ENCODE measurements around the gene TMEM178B. TPM values are rescaled to one million over a fixed set of nuclear protein-coding genes. Genes with fewer than 3 reads are reported as not detected.
"Not testable (repeated sequence)": the region's sequence is repeated elsewhere in the genome, so short reads cannot be mapped to it uniquely, and the experiment has no call there.

The TMEM178B gene
- total and polyA plus RNA-seq, 12 donors: 0.24 to 4.9 (median 2.1) TPM

GRCh38 chr7:141189231-141189630, 115.4 kb downstream of the TMEM178B start:
- WGBS, 4 donors: 77 to 93% (median 87%) methylated on average over 4 of the region's 4 CpGs
- intact Hi-C loops (cut with DNase I): no loop called here

DNA sequence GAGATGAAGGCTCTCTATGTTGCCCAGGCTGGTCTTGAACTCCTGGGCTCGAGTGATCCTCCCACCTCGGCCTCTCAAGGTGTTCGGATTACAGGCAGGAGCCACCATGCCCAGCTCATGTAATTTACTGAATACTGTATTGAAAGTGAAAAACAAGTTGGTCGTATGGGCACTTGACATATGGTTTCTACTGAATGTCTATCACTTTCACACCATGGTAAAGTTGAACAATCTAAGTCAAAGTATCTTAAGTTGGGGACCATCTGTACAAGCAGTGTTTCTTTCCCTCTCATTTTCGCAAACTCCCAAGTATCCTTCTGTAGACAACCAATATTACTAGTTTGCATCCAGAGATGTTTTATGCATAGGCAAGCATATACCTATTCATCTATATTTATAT, 116.6 kb downstream of the TMEM178B start:
- no peak for DNase-seq
- intact Hi-C loops (cut with DNase I): no loop called here
- no peaks in the 10 kb centered on the region for H3K9me3 ChIP-seq (replicated peaks in 1 of 3)
- H3K4me1 ChIP-seq (replicated peaks in 1 of 2): no peaks in the 10 kb centered on the region
- TF ChIP-seq POLR2A (IDR thresholded peaks at IDR 0.05) (no peak), CTCF (IDR thresholded peaks at IDR 0.05) (no peak)
- no peaks in the 10 kb centered on the region for H3K36me3 ChIP-seq (replicated peaks in 1 of 2)
- 67 to 93% (median 78%) methylated on average over 5 of the region's 5 CpGs for WGBS, 4 donors
- no peak overlapping the region for H3K27ac ChIP-seq
- H3K27me3 ChIP-seq: no peaks in the 10 kb centered on the region
- H3K4me3 ChIP-seq: no peak overlapping the region

More at GRCh38 chr7:141189231-141189630, 115.4 kb downstream of the TMEM178B start:
- no peaks in the 10 kb centered on the region for H3K4me1 ChIP-seq (replicated peaks in 1 of 2)
- no peak for DNase-seq
- H3K27me3 ChIP-seq: no peaks in the 10 kb centered on the region
- H3K4me3 ChIP-seq: no peak overlapping the region
- no peak overlapping the region for H3K27ac ChIP-seq
- TF ChIP-seq CTCF (IDR thresholded peaks at IDR 0.05): no peak
- no peak for TF ChIP-seq POLR2A (IDR thresholded peaks at IDR 0.05)
- H3K9me3 ChIP-seq (replicated peaks in 1 of 3): no peaks in the 10 kb centered on the region
- H3K36me3 ChIP-seq (replicated peaks in 1 of 2): no peaks in the 10 kb centered on the region

GRCh38 chr7:141191277-141191676, 117.4 kb downstream of the TMEM178B start:
- no peak for TF ChIP-seq CTCF (IDR thresholded peaks at IDR 0.05)
- no peak for TF ChIP-seq POLR2A (IDR thresholded peaks at IDR 0.05)
- Histone ChIP-seq H3K4me3 (no peak overlapping the region), H3K9me3 (replicated peaks in 1 of 3) (no peaks in the 10 kb centered on the region), H3K27me3 (no peaks in the 10 kb centered on the region), H3K27ac (no peak overlapping the region), H3K4me1 (replicated peaks in 1 of 2) (no peaks in the 10 kb centered on the region), H3K36me3 (replicated peaks in 1 of 2) (no peaks in the 10 kb centered on the region)
- intact Hi-C loops (cut with DNase I): no loop called here
- WGBS, 4 donors: 54 to 74% (median 67%) methylated on average over 3 of the region's 3 CpGs
- no peak for DNase-seq

- no peaks in the 10 kb centered on the region for H3K36me3 ChIP-seq (replicated peaks in 1 of 2)
- 69 to 76% (median 73%) methylated on average over 4 of the region's 4 CpGs for WGBS, 4 donors
- H3K27ac ChIP-seq: no peak overlapping the region
- H3K9me3 ChIP-seq (replicated peaks in 1 of 3): no peaks in the 10 kb centered on the region
- no peaks in the 10 kb centered on the region for H3K27me3 ChIP-seq
- intact Hi-C loops (cut with DNase I): no loop called here
- no peak overlapping the region for H3K4me3 ChIP-seq
- DNase-seq: no peak
- TF ChIP-seq POLR2A (IDR thresholded peaks at IDR 0.05): no peak
- no peak for TF ChIP-seq CTCF (IDR thresholded peaks at IDR 0.05)
- H3K4me1 ChIP-seq (replicated peaks in 1 of 2): no peaks in the 10 kb centered on the region
Measured at GRCh38 chr7:141193066-141193465, 119.2 kb downstream of the TMEM178B start.

GRCh38 chr7:141195722-141196121, 121.9 kb downstream of the TMEM178B start:
- H3K4me1 ChIP-seq (replicated peaks in 1 of 2); H3K36me3 ChIP-seq (replicated peaks in 1 of 2); H3K4me3 ChIP-seq; H3K9me3 ChIP-seq (replicated peaks in 1 of 3); DNase-seq; H3K27me3 ChIP-seq; intact Hi-C loops (cut with DNase I); H3K27ac ChIP-seq: not testable (repeated sequence)
- WGBS, 4 donors: 61 to 80% (median 77%) methylated on average over 4 of the region's 4 CpGs
